ENCODE results near the gene EVA1B. TPM values are rescaled to one million over a fixed set of nuclear protein-coding genes. Genes with fewer than 3 reads are reported as not detected.

The EVA1B gene
- total and polyA plus RNA-seq, 2 of the 13 experiments (the other 11 are each of a cell fraction or from before 2014, with no cell fraction given) = 3.9 to 6.6 TPM

- TF ChIP-seq SP4 (CRISPR knock-in tag; IDR thresholded peaks at IDR 0.05) (no peak), ZNF460 (CRISPR knock-in tag; IDR thresholded peaks at IDR 0.05; ENCODE audit: borderline replicate concordance) (no peak), NFYB (CRISPR knock-in tag; IDR thresholded peaks at IDR 0.05) (no peak), ZSCAN21 (CRISPR knock-in tag; IDR thresholded peaks at IDR 0.05; ENCODE audit: borderline replicate concordance) (peak; percentile 52; the same call in 1 of the 2 replicates), MTERF4 (CRISPR knock-in tag; IDR thresholded peaks at IDR 0.05) (0 out of 2 replicates have a peak, but pooled peaks have one; percentile 47), FOXA3 (CRISPR knock-in tag; IDR thresholded peaks at IDR 0.05) (peak; percentile 68), CENPBD1 (CRISPR knock-in tag; IDR thresholded peaks at IDR 0.05; ENCODE audit: borderline replicate concordance, low read depth) (no peak), ZNF83 (CRISPR knock-in tag; IDR thresholded peaks at IDR 0.05; ENCODE audit: borderline replicate concordance) (no peak), PAX8 (CRISPR knock-in tag; IDR thresholded peaks at IDR 0.05; ENCODE audit: borderline replicate concordance) (no peak), ZNF577 (CRISPR knock-in tag; IDR thresholded peaks at IDR 0.05; ENCODE audit: borderline replicate concordance, low read depth) (no peak), ZNF431 (CRISPR knock-in tag; IDR thresholded peaks at IDR 0.05; ENCODE audit: borderline replicate concordance, low read depth) (no peak), CBFB (CRISPR knock-in tag; IDR thresholded peaks at IDR 0.05) (0 out of 2 replicates have a peak, but pooled peaks have one; percentile 35), LRRFIP1 (CRISPR knock-in tag; conservative IDR thresholded peaks at IDR 0.05) (no peak), HMG20A (CRISPR knock-in tag; IDR thresholded peaks at IDR 0.05; ENCODE audit: borderline replicate concordance) (no peak), ZNF569 (CRISPR knock-in tag; IDR thresholded peaks at IDR 0.05; ENCODE audit: borderline replicate concordance) (no peak), ZNF646 (CRISPR knock-in tag; IDR thresholded peaks at IDR 0.05) (0 out of 2 replicates have a peak, but pooled peaks have one; percentile 25), KDM3A (CRISPR knock-in tag; IDR thresholded peaks at IDR 0.05; ENCODE audit: low read depth) (no peak), NR2F2 (IDR thresholded peaks at IDR 0.05; ENCODE audit: borderline replicate concordance, low read depth) (no peak)
These were observed at the start of gene EVA1B (continued) for GRCh38 chr1:36323636-36324352.
